GM23338 (cell line): ENCODE measurements around the gene CIZ1. TPM values are rescaled to one million over a fixed set of nuclear protein-coding genes. Genes with fewer than 3 reads are reported as not detected.
A peak's percentile ranks its signal among the peaks of the same experiment; 100 is the strongest.

Experiments
- ATAC-seq: fragments of 200-7000 bp; cut with Tn5 transposase; 3 replicates; pipeline ENCODE4 v1.9.1; 2020
- DNase-seq: peaks from one replicate; pipeline ENCODE4 v3.0.0-alpha.2; 2015; ENCODE audit warnings: low spot score
- H2AFZ ChIP-seq: fragments of 200-600 bp; sonication (generic); 2 replicates; pipeline ENCODE4 v1.8.0; 2016; ENCODE audit warnings: antibody characterized with exemption, mild to moderate bottlenecking, moderate library complexity
- H3F3A ChIP-seq: fragments of 200-600 bp; sonication (generic); replicated peaks from 2 replicates; pipeline ENCODE4 v1.8.0; 2017; ENCODE audit warnings: antibody characterized with exemption, mixed run types, low read depth
- H3K27ac ChIP-seq: fragments of 200-600 bp; sonication (generic); 2 replicates; pipeline ENCODE4 v1.6.1; 2016; ENCODE audit warnings: low read depth
- H3K27me3 ChIP-seq: fragments of 200-600 bp; sonication (generic); 2 replicates; pipeline ENCODE4 v1.8.0; 2016; ENCODE audit warnings: mild to moderate bottlenecking, mixed run types, moderate library complexity; ENCODE audit not compliant: insufficient read depth
- H3K36me3 ChIP-seq: fragments of 200-600 bp; sonication (generic); 2 replicates; pipeline ENCODE4 v1.8.0; 2016; ENCODE audit warnings: mild to moderate bottlenecking; ENCODE audit not compliant: insufficient read depth
- H3K4me1 ChIP-seq: fragments of 200-600 bp; sonication (generic); 2 replicates; pipeline ENCODE4 v1.8.0; 2016; ENCODE audit warnings: mild to moderate bottlenecking, moderate library complexity; ENCODE audit not compliant: insufficient read depth
- H3K4me2 ChIP-seq: fragments of 200-600 bp; sonication (generic); 2 replicates; pipeline ENCODE4 v1.7.1; 2017; ENCODE audit warnings: mixed run types
- H3K4me3 ChIP-seq: fragments of 200-600 bp; sonication (generic); 2 replicates; pipeline ENCODE4 v1.6.1; 2016; ENCODE audit warnings: mixed run types
- H3K79me2 ChIP-seq: fragments of 200-600 bp; sonication (generic); replicated peaks from 2 replicates; pipeline ENCODE4 v1.8.0; 2017; ENCODE audit warnings: mild to moderate bottlenecking; ENCODE audit not compliant: insufficient read depth
- H3K9me2 ChIP-seq: fragments of 200-600 bp; sonication (generic); 2 replicates; pipeline ENCODE4 v1.8.0; 2017; ENCODE audit not compliant: insufficient read depth
- H4K20me1 ChIP-seq: fragments of 200-600 bp; sonication (generic); replicated peaks from 2 replicates; pipeline ENCODE4 v1.8.0; 2017; ENCODE audit warnings: mild to moderate bottlenecking; ENCODE audit not compliant: insufficient read depth
- H3K27ac Mint-ChIP-seq: 2 replicates; pipeline ENCODE4 v1.8.0; 2020; ENCODE audit warnings: inconsistent platforms, mild to moderate bottlenecking, moderate library complexity, mixed read lengths
- H3K27me3 Mint-ChIP-seq: 3 replicates; pipeline ENCODE4 v1.8.0; 2022; ENCODE audit warnings: low read depth, mild to moderate bottlenecking, moderate library complexity, mixed read lengths, inconsistent platforms; ENCODE audit not compliant: insufficient read depth, poor library complexity
- H3K36me3 Mint-ChIP-seq: 3 replicates; pipeline ENCODE4 v1.8.0; 2021; ENCODE audit warnings: low read depth, mild to moderate bottlenecking, inconsistent platforms, moderate library complexity, mixed read lengths
- H3K4me1 Mint-ChIP-seq: 3 replicates; pipeline ENCODE4 v1.8.0; 2020; ENCODE audit warnings: mild to moderate bottlenecking, inconsistent platforms, mixed read lengths
- H3K4me3 Mint-ChIP-seq: 3 replicates; pipeline ENCODE4 v1.8.0; 2021; ENCODE audit warnings: moderate library complexity, mild to moderate bottlenecking, inconsistent platforms, mixed read lengths
- H3K9me3 Mint-ChIP-seq: 3 replicates; pipeline ENCODE4 v1.8.0; 2020; ENCODE audit warnings: moderate library complexity, mild to moderate bottlenecking, inconsistent platforms, mixed read lengths
- CREB1 ChIP-seq: fragments of 250-450 bp; sonication (Bioruptor Pico); IDR thresholded peaks from 2 replicates; pipeline ENCODE4 v1.5.0; 2020; ENCODE audit warnings: low read depth, mild to moderate bottlenecking, moderate library complexity
- CTCF ChIP-seq, 2 experiments: fragments of 200-600 bp in 1 of 2; sonication (generic) in 1 of 2; conservative IDR thresholded peaks; 2 replicates each; pipeline versions ENCODE4 v1.5.1 to v1.6.1; 2016 to 2017; ENCODE audit warnings: antibody characterized with exemption in 2 of 2, low read depth in 2 of 2, mild to moderate bottlenecking in 2 of 2, moderate library complexity in 1 of 2
- ETS1 ChIP-seq: IDR thresholded peaks from 2 replicates; pipeline ENCODE4 v1.6.1; 2016; ENCODE audit warnings: antibody characterized with exemption
- EZH2 ChIP-seq: fragments of 200-600 bp; sonication (generic); IDR thresholded peaks from one replicate; pipeline ENCODE4 v1.8.0; 2017; ENCODE audit warnings: antibody characterized with exemption, mild to moderate bottlenecking, low read depth; ENCODE audit not compliant: unreplicated experiment
- EZH2phosphoT487 ChIP-seq: fragments of 200-600 bp; sonication (generic); IDR thresholded peaks from one replicate; pipeline ENCODE4 v1.8.1; 2018; ENCODE audit warnings: antibody characterized with exemption; ENCODE audit not compliant: unreplicated experiment
- NANOG ChIP-seq: IDR thresholded peaks from 2 replicates; pipeline ENCODE4 v1.6.1; 2016; ENCODE audit warnings: antibody characterized with exemption, borderline replicate concordance
- POLR2AphosphoS5 ChIP-seq: IDR thresholded peaks from 2 replicates; pipeline ENCODE4 v1.6.1; 2016; ENCODE audit warnings: antibody characterized with exemption, low read depth
- REST ChIP-seq: IDR thresholded peaks from one replicate; pipeline ENCODE4 v1.6.1; 2018; ENCODE audit warnings: antibody characterized with exemption; ENCODE audit not compliant: unreplicated experiment
- ZNF114 ChIP-seq: fragments of 250-450 bp; sonication (Bioruptor Pico); IDR thresholded peaks from 2 replicates; pipeline ENCODE4 v1.5.0; 2020; ENCODE audit warnings: mild to moderate bottlenecking, moderate library complexity
- ZNF331 ChIP-seq: fragments of 250-450 bp; sonication (Bioruptor Pico); IDR thresholded peaks from 2 replicates; pipeline ENCODE4 v1.5.0; 2020; ENCODE audit warnings: low read depth, mild to moderate bottlenecking, moderate library complexity
- polyA plus RNA-seq: library from polyadenylated mRNA; unstranded; fragments of >200 nt; fragmentation: Nextera tagmentation; extraction: Ambion mirVana; gene quantifications from 2 replicates; pipeline ENCODE4 v1.2.1, GENCODE V29; 2016
- total RNA-seq: library from RNA; depleted of rRNA; stranded (reverse); fragments of >200 nt; shearing (Covaris generic); gene quantifications from 2 replicates; pipeline ENCODE4 v1.2.3, GENCODE V29; 2014

CIZ1 gene
- total and polyA plus RNA-seq, 2 experiments from 2014 or later = 49.6 to 61.4 TPM

GRCh38 chr9:128175102-128175563, 16.2 kb downstream of the CIZ1 start (continued):
- TF ChIP-seq ETS1 = no peak
- TF ChIP-seq ZNF331 = no peak
- TF ChIP-seq CREB1 = no peak
- no peak for TF ChIP-seq NANOG
- TF ChIP-seq EZH2phosphoT487 = no peak
- no peak for TF ChIP-seq REST
- no peak for TF ChIP-seq POLR2AphosphoS5
- TF ChIP-seq CTCF (conservative IDR thresholded peaks at IDR 0.05; ENCODE audit: low read depth in 2 of 2) = no peak
- no peak for TF ChIP-seq ZNF114

- Histone ChIP-seq H3K4me1 (no peaks in the 10 kb centered on the region), H3K79me2 (no peaks in the 10 kb centered on the region), H3K36me3 (peaks cover 7% of the 10 kb centered on the region; the same call in 1 of the 2 replicates), H3F3A (0 out of 2 replicates have a peak, but pooled peaks cover 3% of the 10 kb centered on the region), H3K27me3 (no peaks in the 10 kb centered on the region), H3K4me2 (no peak overlapping the region), H3K27ac (peak overlapping the region; percentile 39; the same call in 1 of the 2 replicates), H4K20me1 (0 out of 2 replicates have a peak, but pooled peaks cover 6% of the 10 kb centered on the region), H3K4me3 (no peak overlapping the region), H3K9me2 (no peaks in the 10 kb centered on the region), H2AFZ (no peak overlapping the region)
- Mint-ChIP-seq H3K36me3 (peaks cover 43% of the 10 kb centered on the region), H3K27ac (no peak overlapping the region), H3K27me3 (peaks cover 2% of the 10 kb centered on the region), H3K4me1 (no peaks in the 10 kb centered on the region), H3K4me3 (no peak overlapping the region), H3K9me3 (no peaks in the 10 kb centered on the region; the same call in 2 of the 3 replicates)
- ATAC-seq (peak; percentile 42; the same call in 2 of the 3 replicates), DNase-seq (no peak)
- TF ChIP-seq EZH2 (no peak), CREB1 (no peak), CTCF (conservative IDR thresholded peaks at IDR 0.05; ENCODE audit: low read depth in 2 of 2) (no peak), NANOG (no peak), ZNF114 (no peak)
These were observed 17.3 kb downstream of the CIZ1 start for GRCh38 chr9:128174062-128174461.
